K562 treated with DMSO at 1 percent for 12 hours (cell line): Measurements from ENCODE around the gene TUBG2. TPM values are rescaled to one million over a fixed set of nuclear protein-coding genes. Genes with fewer than 3 reads are reported as not detected.

Experiments
- total RNA-seq: library from RNA; unstranded; fragments of 300-600 nt; gene quantifications from 2 replicates; pipeline ENCODE4 v1.2.3, GENCODE V29; 2022; ENCODE audit not compliant: insufficient read depth

TUBG2 gene
- not detected in 2 replicates for total RNA-seq

GRCh38 chr17:42659079-42659931 is at the start of gene TUBG2:
TSS of gene TUBG2 (plus strand) at chr17:42659284. CDS start at chr17:42659504, 220 bp downstream.

GRCh38 chr17:42676424-42677011 is 17.4 kb downstream of the TUBG2 start, which contains the start of gene PLEKHH3:
TSS of gene PLEKHH3 (minus strand) at chr17:42676994. CDS start at chr17:42676563, 431 bp downstream.

GRCh38 chr17:42681976-42682721 is 23.1 kb downstream of the TUBG2 start, which contains the start of gene CNTNAP1:
TSS of gene CNTNAP1 (plus strand) at chr17:42682531. CDS start at chr17:42682830, 299 bp downstream.

Other genes starting within 250 kb of the TUBG2 start
- 47.5 and 64.4 TPM in 2 replicates for gene CAVIN1, start 236.0 kb upstream of the TUBG2 start, total RNA-seq
- gene ATP6V0A1, start 200.4 kb upstream of the TUBG2 start, total RNA-seq, result 35.7 and 74.8 TPM in 2 replicates
- gene NAGLU, start 123.0 kb upstream of the TUBG2 start, total RNA-seq, result 13.4 and 17.2 TPM in 2 replicates
- gene HSD17B1, start 106.4 kb upstream of the TUBG2 start, total RNA-seq, result 5.9 and 6.6 TPM in 2 replicates
- 88.6 and 138 TPM in 2 replicates for gene COASY, start 97.1 kb upstream of the TUBG2 start, total RNA-seq
- gene MLX, start 92.2 kb upstream of the TUBG2 start, total RNA-seq, result 27.7 and 48.9 TPM in 2 replicates
- gene PSMC3IP, start 81.6 kb upstream of the TUBG2 start, total RNA-seq, result 38.2 and 56.8 TPM in 2 replicates
- 14.6 and 33.4 TPM in 2 replicates for gene RETREG3, start 49.9 kb upstream of the TUBG2 start, total RNA-seq
- 113 and 147 TPM in 2 replicates for gene TUBG1, start 49.6 kb upstream of the TUBG2 start, total RNA-seq
- gene PLEKHH3, start 17.7 kb downstream of the TUBG2 start, total RNA-seq, result 43.8 and 49.4 TPM in 2 replicates
- gene CCR10, start 22.6 kb downstream of the TUBG2 start, total RNA-seq, result 9.2 and 13.7 TPM in 2 replicates
- 0.24 and 2.2 TPM in 2 replicates for gene CNTNAP1, start 23.2 kb downstream of the TUBG2 start, total RNA-seq
- 9.5 and 29.4 TPM in 2 replicates for gene EZH1, start 85.8 kb downstream of the TUBG2 start, total RNA-seq
- not detected in 2 replicates for gene RAMP2, start 101.9 kb downstream of the TUBG2 start, total RNA-seq
- gene VPS25, start 114.2 kb downstream of the TUBG2 start, total RNA-seq, result 138 and 158 TPM in 2 replicates
- 2.8 and 9.5 TPM in 2 replicates for gene WNK4, start 121.3 kb downstream of the TUBG2 start, total RNA-seq
- gene COA3, start 139.4 kb downstream of the TUBG2 start, total RNA-seq, result 65.3 and 74.5 TPM in 2 replicates
- 0.37 and 0.66 TPM in 2 replicates for gene CNTD1, start 139.6 kb downstream of the TUBG2 start, total RNA-seq
- gene BECN1, start 165.0 kb downstream of the TUBG2 start, total RNA-seq, result 26.2 and 52.7 TPM in 2 replicates
- gene PSME3, start 174.1 kb downstream of the TUBG2 start, total RNA-seq, result 61.1 and 143 TPM in 2 replicates
- gene AOC2, start 185.3 kb downstream of the TUBG2 start, total RNA-seq, result 1.1 and 4.3 TPM in 2 replicates
- 1.1 and 3.4 TPM in 2 replicates for gene AOC3, start 191.9 kb downstream of the TUBG2 start, total RNA-seq
- not detected in 2 replicates for gene G6PC1, start 241.5 kb downstream of the TUBG2 start, total RNA-seq